NCI-H1436 treated with DMSO at 0.1 percent for 48 hours (cell line): Measurements from ENCODE around the gene MGMT.

ENCODE experiments used
- DNase-seq: peaks from one replicate; lab custom pipeline; 2025; lab: John Stamatoyannopoulos, UW

MGMT gene

GRCh38 chr10:129655007-129655678 is 188.1 kb downstream of the MGMT start:
- no peak for DNase-seq

GRCh38 chr10:129655679-129656031 is 188.6 kb downstream of the MGMT start:
- DNase-seq = no peak

- DNase-seq = no peak
These were observed 189.6 kb downstream of the MGMT start for GRCh38 chr10:129656642-129657041.

- DNase-seq = no peak
These were observed 190.4 kb downstream of the MGMT start for GRCh38 chr10:129657297-129658017.

- no peak for DNase-seq
These were observed 191.5 kb downstream of the MGMT start for GRCh38 chr10:129658376-129659072.

- no peak for DNase-seq
These were observed 192.6 kb downstream of the MGMT start for GRCh38 chr10:129659508-129660268.

GRCh38 chr10:129660569-129660968 is 193.5 kb downstream of the MGMT start:
- DNase-seq = no peak

GRCh38 chr10:129662426-129662825 is 195.4 kb downstream of the MGMT start:
- no peak for DNase-seq

GRCh38 chr10:129670124-129670523 is 203.1 kb downstream of the MGMT start:
- DNase-seq = no peak

- no peak for DNase-seq
These were observed 206.3 kb downstream of the MGMT start for GRCh38 chr10:129673292-129673691.

- DNase-seq = no peak
These were observed 208.2 kb downstream of the MGMT start for GRCh38 chr10:129675027-129675769.

GRCh38 chr10:129676014-129676413 is 209.0 kb downstream of the MGMT start:
- DNase-seq = no peak

GRCh38 chr10:129677377-129677927 is 210.4 kb downstream of the MGMT start:
- no peak for DNase-seq

GRCh38 chr10:129678186-129678585 is 211.1 kb downstream of the MGMT start:
- DNase-seq = no peak

- DNase-seq = no peak
These were observed 212.2 kb downstream of the MGMT start for GRCh38 chr10:129679207-129679606.

GRCh38 chr10:129680661-129681344 is 213.8 kb downstream of the MGMT start:
- DNase-seq = no peak

GRCh38 chr10:129681856-129682255 is 214.8 kb downstream of the MGMT start:
- no peak for DNase-seq

GRCh38 chr10:129683519-129683918 is 216.5 kb downstream of the MGMT start:
- no peak for DNase-seq

GRCh38 chr10:129683920-129684319 is 216.9 kb downstream of the MGMT start:
- DNase-seq = no peak

- no peak for DNase-seq
These were observed 218.2 kb downstream of the MGMT start for GRCh38 chr10:129685271-129685670.

GRCh38 chr10:129689671-129690071 is 222.6 kb downstream of the MGMT start:
- no peak for DNase-seq
